ENCODE measurements around the gene SCYL3.
"Not testable (repeated sequence)": the region's sequence is repeated elsewhere in the genome, so short reads cannot be mapped to it uniquely, and the experiment has no call there.

Gene SCYL3

GRCh38 chr1:169893645-169894423, at the start of gene SCYL3:
Gene SCYL3 (minus strand): TSS chr1:169893896. CDS start chr1:169888840, 5,056 bp downstream.
- in situ Hi-C loops (cut with MboI; ENCODE audit: low sequenced_read_pairs): no loop called here

GRCh38 chr1:169941982-169942830, 48.5 kb upstream of the SCYL3 start:
- in situ Hi-C loops (cut with MboI; ENCODE audit: low sequenced_read_pairs): no loop called here

GRCh38 chr1:169933984-169934725, 40.5 kb upstream of the SCYL3 start:
- in situ Hi-C loops (cut with MboI; ENCODE audit: low sequenced_read_pairs): no loop called here

GRCh38 chr1:169931795-169932231, 38.1 kb upstream of the SCYL3 start:
- in situ Hi-C loops (cut with MboI; ENCODE audit: low sequenced_read_pairs): no loop called here

GRCh38 chr1:169929210-169929526, 35.5 kb upstream of the SCYL3 start:
- in situ Hi-C loops (cut with MboI; ENCODE audit: low sequenced_read_pairs): no loop called here

GRCh38 chr1:169928438-169929209, 34.9 kb upstream of the SCYL3 start:
- in situ Hi-C loops (cut with MboI; ENCODE audit: low sequenced_read_pairs): no loop called here

- in situ Hi-C loops (cut with MboI; ENCODE audit: low sequenced_read_pairs): no loop called here
These were observed 32.1 kb upstream of the SCYL3 start for GRCh38 chr1:169925505-169926482.

- in situ Hi-C loops (cut with MboI; ENCODE audit: low sequenced_read_pairs): no loop called here
These were observed 31.1 kb upstream of the SCYL3 start for GRCh38 chr1:169924829-169925228.

GRCh38 chr1:169924063-169924462, 30.4 kb upstream of the SCYL3 start:
- in situ Hi-C loops (cut with MboI; ENCODE audit: low sequenced_read_pairs): no loop called here

GRCh38 chr1:169921080-169921479, 27.4 kb upstream of the SCYL3 start:
- in situ Hi-C loops (cut with MboI; ENCODE audit: low sequenced_read_pairs): no loop called here

GRCh38 chr1:169918927-169919326, 25.2 kb upstream of the SCYL3 start:
- in situ Hi-C loops (cut with MboI; ENCODE audit: low sequenced_read_pairs): no loop called here

- in situ Hi-C loops (cut with MboI; ENCODE audit: low sequenced_read_pairs): not testable (repeated sequence)
These were observed 24.5 kb upstream of the SCYL3 start for GRCh38 chr1:169918220-169918619.

GRCh38 chr1:169915150-169915549, 21.5 kb upstream of the SCYL3 start:
- in situ Hi-C loops (cut with MboI; ENCODE audit: low sequenced_read_pairs): no loop called here

GRCh38 chr1:169914531-169914930, 20.8 kb upstream of the SCYL3 start:
- in situ Hi-C loops (cut with MboI; ENCODE audit: low sequenced_read_pairs): no loop called here

- in situ Hi-C loops (cut with MboI; ENCODE audit: low sequenced_read_pairs): no loop called here
These were observed 15.8 kb upstream of the SCYL3 start for GRCh38 chr1:169909499-169909898.

GRCh38 chr1:169906938-169907337, 13.2 kb upstream of the SCYL3 start:
- in situ Hi-C loops (cut with MboI; ENCODE audit: low sequenced_read_pairs): no loop called here

- in situ Hi-C loops (cut with MboI; ENCODE audit: low sequenced_read_pairs): no loop called here
These were observed 11.1 kb upstream of the SCYL3 start for GRCh38 chr1:169904834-169905233.

GRCh38 chr1:169902751-169903150, 9.1 kb upstream of the SCYL3 start:
- in situ Hi-C loops (cut with MboI; ENCODE audit: low sequenced_read_pairs): no loop called here

GRCh38 chr1:169901115-169901514, 7.4 kb upstream of the SCYL3 start:
- in situ Hi-C loops (cut with MboI; ENCODE audit: low sequenced_read_pairs): no loop called here

Data from HL-60/S4 treated with retinoic acid at 250 ng/mL for 4 days and 3 days (cell line).